GM12873 (cell line): ENCODE data around the gene CFAP299.
A peak's percentile ranks its signal among the peaks of the same experiment; 100 is the strongest.

Source experiments
- TF ChIP-seq, protein P1 (sequence below): IDR thresholded peaks from 2 replicates; pipeline ENCODE4 v1.5.1; 2012; ENCODE audit warnings: low read depth, mild to moderate bottlenecking, moderate library complexity, low read length, control low read depth; ENCODE audit not compliant: insufficient read depth; ENCODE audit errors: missing control alignments

The CFAP299 gene

DNA sequence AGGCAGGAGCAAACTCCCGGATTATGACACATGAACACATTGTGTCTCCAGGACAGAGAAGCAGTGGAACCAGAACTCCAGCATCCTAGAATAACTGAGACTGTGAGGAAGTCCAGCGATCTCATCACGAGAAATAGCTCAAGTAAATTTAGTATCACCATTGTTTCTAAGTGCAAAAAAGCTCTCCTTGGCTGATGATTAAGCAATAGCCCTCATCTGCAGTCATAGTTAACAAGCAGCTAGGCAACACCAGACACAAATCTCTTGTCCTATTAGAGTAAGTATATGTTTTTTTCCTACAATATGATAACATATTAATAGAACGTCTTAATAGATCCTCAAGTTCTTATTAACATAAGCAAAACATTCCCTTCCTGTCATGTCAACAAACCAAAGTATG lies 2.4 kb upstream of the CFAP299 start:
- TF ChIP-seq, protein P1, sequence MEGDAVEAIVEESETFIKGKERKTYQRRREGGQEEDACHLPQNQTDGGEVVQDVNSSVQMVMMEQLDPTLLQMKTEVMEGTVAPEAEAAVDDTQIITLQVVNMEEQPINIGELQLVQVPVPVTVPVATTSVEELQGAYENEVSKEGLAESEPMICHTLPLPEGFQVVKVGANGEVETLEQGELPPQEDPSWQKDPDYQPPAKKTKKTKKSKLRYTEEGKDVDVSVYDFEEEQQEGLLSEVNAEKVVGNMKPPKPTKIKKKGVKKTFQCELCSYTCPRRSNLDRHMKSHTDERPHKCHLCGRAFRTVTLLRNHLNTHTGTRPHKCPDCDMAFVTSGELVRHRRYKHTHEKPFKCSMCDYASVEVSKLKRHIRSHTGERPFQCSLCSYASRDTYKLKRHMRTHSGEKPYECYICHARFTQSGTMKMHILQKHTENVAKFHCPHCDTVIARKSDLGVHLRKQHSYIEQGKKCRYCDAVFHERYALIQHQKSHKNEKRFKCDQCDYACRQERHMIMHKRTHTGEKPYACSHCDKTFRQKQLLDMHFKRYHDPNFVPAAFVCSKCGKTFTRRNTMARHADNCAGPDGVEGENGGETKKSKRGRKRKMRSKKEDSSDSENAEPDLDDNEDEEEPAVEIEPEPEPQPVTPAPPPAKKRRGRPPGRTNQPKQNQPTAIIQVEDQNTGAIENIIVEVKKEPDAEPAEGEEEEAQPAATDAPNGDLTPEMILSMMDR, result no peak

- TF ChIP-seq, protein P1, result no peak
Measured at GRCh38 chr4:80334568-80334967, 962 bp upstream of the CFAP299 start.

DNA sequence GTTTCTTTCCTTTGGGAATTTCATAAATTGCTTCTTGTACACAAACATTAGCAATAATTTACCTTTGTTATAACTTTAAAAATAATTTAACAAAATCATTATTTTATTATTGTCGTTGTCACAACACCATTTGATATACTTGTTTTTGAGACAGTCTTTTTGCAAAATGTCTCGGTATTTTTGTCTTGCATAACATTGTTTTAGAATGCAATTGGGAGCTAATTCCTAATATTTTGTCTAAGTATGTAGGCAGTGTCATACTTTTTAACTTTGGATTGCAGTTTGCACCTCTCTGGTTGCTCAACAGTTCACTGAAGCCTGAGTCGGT lies 340 bp upstream of the CFAP299 start:
- TF ChIP-seq, protein P1, result no peak

- TF ChIP-seq, protein P1, result peak; percentile 20
Measured at GRCh38 chr4:80336582-80336981, 1.1 kb downstream of the CFAP299 start.

DNA sequence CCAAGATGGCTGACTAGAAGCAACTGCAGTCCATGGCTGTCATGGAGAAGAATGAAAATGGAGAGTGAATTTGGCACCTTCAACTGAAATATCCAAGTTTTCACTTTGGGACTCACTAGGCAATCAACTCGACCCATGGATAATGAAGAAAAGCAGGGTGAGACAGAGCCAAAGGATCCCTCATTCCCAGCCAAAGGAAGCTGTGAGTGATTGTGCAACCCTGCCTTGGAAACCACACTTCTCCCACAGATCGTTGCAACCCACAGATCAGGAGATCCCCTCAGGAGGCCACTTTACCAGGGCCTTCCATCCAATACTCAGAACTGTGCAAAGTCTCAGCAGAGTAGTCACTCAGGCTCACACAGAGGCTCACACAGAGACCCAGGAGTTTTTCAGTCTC lies 4.5 kb downstream of the CFAP299 start:
- TF ChIP-seq, protein P1, result no peak

- TF ChIP-seq, protein P1, result no peak
Measured at GRCh38 chr4:80343887-80344286, 8.4 kb downstream of the CFAP299 start.

DNA sequence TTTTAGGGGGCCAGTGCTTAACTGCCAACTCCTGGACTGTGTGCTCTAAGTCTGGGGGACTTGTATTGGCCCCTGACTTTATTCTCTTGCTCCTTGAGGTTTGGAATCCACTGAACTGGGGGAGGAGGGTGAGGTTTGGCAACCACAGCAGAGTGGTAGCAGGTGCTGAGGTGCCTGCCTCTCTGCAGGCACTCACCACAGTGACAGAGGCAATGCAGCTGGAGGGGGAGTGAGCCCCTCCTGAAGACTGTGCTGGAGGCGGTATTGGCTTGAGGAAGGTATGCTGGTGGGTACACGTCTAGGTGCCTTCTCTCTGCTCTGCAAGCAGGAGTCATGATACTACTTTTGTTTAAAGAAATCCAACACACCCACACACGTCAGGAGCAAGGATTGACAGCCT lies 24.6 kb downstream of the CFAP299 start:
- TF ChIP-seq, protein P1, result no peak

- TF ChIP-seq, protein P1, result no peak
Measured at GRCh38 chr4:80360900-80361299, 25.4 kb downstream of the CFAP299 start.
